Islet precursor cell (in vitro differentiated cells): Measurements from ENCODE around the gene PSMD9.

Source experiments
- DNase-seq: peaks from one replicate; pipeline ENCODE4 v3.0.0-alpha.2; 2018

PSMD9 gene

GRCh38 chr12:121957861-121958515, 69.4 kb downstream of the PSMD9 start:
- DNase-seq = no peak

GRCh38 chr12:121958541-121959240, 70.1 kb downstream of the PSMD9 start:
- DNase-seq = no peak

GRCh38 chr12:121960541-121960940, 72.0 kb downstream of the PSMD9 start:
- no peak for DNase-seq

- DNase-seq = no peak
These were observed 72.7 kb downstream of the PSMD9 start for GRCh38 chr12:121961195-121961879.

- DNase-seq = no peak
These were observed 74.9 kb downstream of the PSMD9 start for GRCh38 chr12:121963341-121964018.

- DNase-seq = no peak
These were observed 76.4 kb downstream of the PSMD9 start for GRCh38 chr12:121964813-121965643.

GRCh38 chr12:121966959-121967358, 78.4 kb downstream of the PSMD9 start:
- no peak for DNase-seq
